K562 (cell line): ENCODE results near the gene TBC1D12. TPM values are rescaled to one million over a fixed set of nuclear protein-coding genes. Genes with fewer than 3 reads are reported as not detected.

Experiments used
- ATAC-seq: fragments of 200-7000 bp; cut with Tn5 transposase; 3 replicates; pipeline ENCODE4 v1.9.1; 2020; ENCODE audit warnings: moderate library complexity
- BruUV-seq: library from RNA; stranded (reverse); fragments of 400-500 nt; replicated peaks from 2 replicates; lab custom pipeline; 2021; lab: Mats Ljungman, UMichigan
- CTCF ChIA-PET: fragments of 300-600 bp; formaldehyde crosslinking; extraction: SDS; loops from one replicate; lab custom pipeline; 2021; ENCODE audit warnings: low intra/inter-chr PET ratio; lab: Yijun Ruan, JAX
- POLR2A ChIA-PET: fragments of 300-600, 350-650 bp; sonication (Branson Sonifier 250); formaldehyde crosslinking; extraction: SDS; loops from one replicate; lab custom pipeline; 2021; ENCODE audit warnings: antibody characterized with exemption, inconsistent platforms; lab: Yijun Ruan, JAX
- DNase-seq, 4 experiments: peaks; one replicate each; pipeline versions ENCODE4 v3.0.0 to v3.0.0-alpha.2; 2011 to 2018; ENCODE audit warnings: low spot score in 3 of 4, mixed read lengths in 3 of 4; ENCODE audit errors: extremely low read depth in 1 of 4
- FAIRE-seq: peaks from 2 replicates; lab custom pipeline; 2011; peaks lifted over from hg19 to GRCh38; lab: Jason Lieb, UNC
- H2AFZ ChIP-seq: 2 replicates; pipeline ENCODE4 v1.6.0; 2011; ENCODE audit warnings: low read depth, low read length, control low read depth, inconsistent platforms
- H3K27ac ChIP-seq: fragments of 200-600 bp; 3 replicates; pipeline ENCODE4 v1.8.0; 2011; ENCODE audit warnings: low read depth, mild to moderate bottlenecking, control low read depth, inconsistent platforms, low read length, moderate library complexity, mixed read lengths; ENCODE audit errors: extremely low read depth
- H3K27me3 ChIP-seq, 2 experiments: fragments of 300-600 bp in 1 of 2; 2 replicates in 1 of 2; 3 replicates in 1 of 2; pipeline versions ENCODE4 v1.6.0 to v1.8.0; 2011; ENCODE audit warnings: inconsistent platforms in 2 of 2, low read length in 2 of 2, mild to moderate bottlenecking in 1 of 2, mixed read lengths in 1 of 2, moderate library complexity in 1 of 2; ENCODE audit not compliant: control insufficient read depth in 2 of 2, insufficient read depth in 2 of 2
- H3K36me3 ChIP-seq: fragments of 300-600 bp; 3 replicates; pipeline ENCODE4 v1.8.0; 2011; ENCODE audit warnings: mild to moderate bottlenecking, low read length, inconsistent platforms; ENCODE audit not compliant: control insufficient read depth, insufficient read depth
- H3K4me1 ChIP-seq, 2 experiments: fragments of 200-600 bp in 1 of 2; replicated peaks in 1 of 2; 2 replicates in 1 of 2; 3 replicates in 1 of 2; pipeline versions ENCODE4 v1.5.1 to v1.8.0; 2011; ENCODE audit warnings: inconsistent platforms in 2 of 2, low read length in 2 of 2, mild to moderate bottlenecking in 1 of 2, mixed read lengths in 1 of 2, moderate library complexity in 1 of 2; ENCODE audit not compliant: control insufficient read depth in 2 of 2, insufficient read depth in 2 of 2
- H3K4me2 ChIP-seq: 2 replicates; pipeline ENCODE4 v1.6.1; 2011; ENCODE audit warnings: low read length, control low read depth, inconsistent platforms, mixed read lengths; ENCODE audit not compliant: insufficient read depth
- H3K4me3 ChIP-seq: fragments of 200-600 bp; sonication (generic), shearing (Covaris generic); 2 replicates; pipeline ENCODE4 v1.5.1; 2016; ENCODE audit warnings: control low read depth, inconsistent platforms
- H3K79me2 ChIP-seq: fragments of 200-600 bp; 3 replicates; pipeline ENCODE4 v1.8.0; 2011; ENCODE audit warnings: low read length, inconsistent platforms; ENCODE audit not compliant: control insufficient read depth, insufficient read depth
- H3K9ac ChIP-seq, 2 experiments: 2 replicates each; pipeline versions ENCODE4 v1.6.0 to v1.6.1; 2011; ENCODE audit warnings: low read depth in 2 of 2, low read length in 2 of 2, control low read depth in 1 of 2, inconsistent platforms in 1 of 2, mild to moderate bottlenecking in 1 of 2, mixed read lengths in 1 of 2; ENCODE audit not compliant: insufficient read depth in 1 of 2
- H3K9me1 ChIP-seq: one replicate; pipeline ENCODE4 v1.6.0; 2011; ENCODE audit warnings: inconsistent platforms, mild to moderate bottlenecking, low read length, moderate library complexity; ENCODE audit not compliant: control insufficient read depth, insufficient read depth
- H3K9me3 ChIP-seq: replicated peaks from 2 replicates; pipeline ENCODE4 v1.5.1; 2011; ENCODE audit warnings: low read depth, low read length, inconsistent platforms; ENCODE audit not compliant: control insufficient read depth, insufficient read depth
- H4K20me1 ChIP-seq: replicated peaks from 2 replicates; pipeline ENCODE4 v1.6.1; 2011; ENCODE audit warnings: low read length, inconsistent platforms, mixed read lengths; ENCODE audit not compliant: control insufficient read depth, insufficient read depth
- WGBS: fragments of 100-300 bp; shearing (Covaris generic); methylation state at CpG from one replicate; pipeline ENCODE4 v1.1.6; 2016; ENCODE audit warnings: low coverage, mixed read lengths; ENCODE audit not compliant: insufficient coverage; ENCODE audit errors: missing lambda C conversion rate; 5-methylcytosine and 5-hydroxymethylcytosine counted together
- in situ Hi-C: fragments of 300-500 bp; cut with MboI; formaldehyde crosslinking; loops from 4 replicates; pipeline ENCODE4 v1.15.0; 2018; ENCODE audit warnings: inconsistent platforms, mixed read lengths
- intact Hi-C: fragments of 100-400 bp; cut with micrococcal nuclease; formaldehyde crosslinking; loops from 2 replicates; pipeline ENCODE4 v1.14.2; 2022
- polyA plus RNA-seq, 8 experiments: library from polyadenylated mRNA; depleted of rRNA in 4 of 8; stranded (reverse) in 5 of 8; unstranded in 3 of 8; fragments of >200 nt; fragmentation: Nextera tagmentation in 2 of 8; fragmentation: Illumina TruSeq in 1 of 8; extraction: Ambion mirVana in 2 of 8; extraction: Trizol in 1 of 8; gene quantifications; 2 replicates each; pipeline versions ENCODE4 v1.2.1 to v1.2.3, GENCODE V29; 2011 to 2014; ENCODE audit warnings: inconsistent platforms in 1 of 8, missing spikeins in 1 of 8
- total RNA-seq, 7 experiments: library from RNA; depleted of rRNA in 6 of 7; stranded (reverse); fragments of >200 nt in 6 of 7; fragmentation: Illumina TruSeq in 2 of 7; extraction: Trizol in 2 of 7; gene quantifications; 2 replicates each; pipeline versions ENCODE4 v1.2.1 to v1.2.3, GENCODE V29; 2011 to 2021; ENCODE audit warnings: low replicate concordance in 1 of 7
- TF ChIP-seq, protein P1 (sequence below): IDR thresholded peaks from 2 replicates; pipeline ENCODE4 v1.6.1; 2014; ENCODE audit warnings: antibody characterized with exemption
- TF ChIP-seq, protein P2 (sequence below): fragments of 450-650 bp; IDR thresholded peaks from 2 replicates; pipeline ENCODE4 v1.6.1; 2017; ENCODE audit warnings: antibody characterized with exemption
- TF ChIP-seq, protein P3 (sequence below): fragments of 250-450 bp; sonication (Bioruptor Pico); IDR thresholded peaks from 2 replicates; pipeline ENCODE4 v1.8.0; 2021; ENCODE audit warnings: mild to moderate bottlenecking, moderate library complexity
- TF ChIP-seq, protein P4 (sequence below): fragments of 250-450 bp; sonication (Bioruptor Pico); IDR thresholded peaks from 2 replicates; pipeline ENCODE4 v1.4.0; 2020; ENCODE audit warnings: mild to moderate bottlenecking, moderate library complexity
- TF ChIP-seq, protein P5 (sequence below), 3 experiments: fragments of 200-800 bp in 1 of 3; fragments of 250-450 bp in 1 of 3; fragments of 450-650 bp in 1 of 3; sonication (Bioruptor Pico) in 1 of 3; sonication (Bioruptor generic) in 1 of 3; formaldehyde crosslinking in 1 of 3; IDR thresholded peaks; 2 replicates each; pipeline versions ENCODE4 v1.6.1 to v1.8.0; 2016 to 2022; ENCODE audit warnings: mild to moderate bottlenecking in 2 of 3, missing genetic modification characterization in 2 of 3, missing compliant biosample characterization in 1 of 3, moderate library complexity in 1 of 3
- TF ChIP-seq, protein P6 (sequence below): sonication (generic); formaldehyde crosslinking; IDR thresholded peaks from 2 replicates; pipeline ENCODE4 v1.8.0; 2023; ENCODE audit warnings: mild to moderate bottlenecking, missing genetic modification reagents

Gene TBC1D12
- total and polyA plus RNA-seq, 9 of the 15 experiments (the other 6 are each of a cell fraction or from before 2014, with no cell fraction given): 2.1 to 6.7 (median 3.9) TPM

DNA sequence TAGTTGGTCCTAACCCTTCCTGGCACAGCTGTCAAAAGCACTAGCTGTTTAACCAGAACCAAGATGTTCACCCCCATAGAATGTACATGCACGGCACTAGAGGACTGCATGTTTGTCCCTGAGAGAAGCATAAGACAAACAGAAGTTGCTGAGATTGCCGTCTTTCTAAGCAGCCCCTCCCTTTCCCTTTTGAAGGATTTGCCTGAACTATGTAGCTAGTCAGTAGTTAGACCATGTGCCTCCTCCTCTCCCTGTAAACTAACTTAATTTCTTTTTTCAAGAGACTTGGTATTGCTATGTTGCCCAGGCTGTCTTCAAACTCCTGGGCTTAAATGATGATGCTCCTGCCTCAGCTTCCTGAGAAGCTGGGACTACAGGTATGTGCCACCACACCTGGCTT lies 40.7 kb downstream of the TBC1D12 start:
- no peaks in the 10 kb centered on the region for H3K9me1 ChIP-seq
- BruUV-seq: no TSS peak
- no peak for ATAC-seq
- DNase-seq: no peak
- no peaks in the 10 kb centered on the region; the same call in 2 of the 3 replicates for H3K79me2 ChIP-seq
- H3K9me3 ChIP-seq: no peaks in the 10 kb centered on the region
- H3K4me1 ChIP-seq: no peaks in the 10 kb centered on the region
- no peak overlapping the region for H3K4me3 ChIP-seq
- ChIA-PET CTCF (interaction anchor here (1.9 kb wide), 1 partner anchor 163 kb away, joined by 13 read pairs; no protein-coding TSS in a partner anchor), POLR2A (no interaction called here)
- no peaks in the 10 kb centered on the region for H3K27me3 ChIP-seq
- in situ Hi-C loops (no loop called here), intact Hi-C loops (loop anchor here (5.0 kb wide), 1 partner anchor 81 kb away; the partner anchor contains the start of gene NOC3L)
- no peak overlapping the region for H3K4me2 ChIP-seq
- WGBS: 55% methylated on average over 1 of the region's 2 CpGs
- H3K27ac ChIP-seq: no peak overlapping the region
- no peak overlapping the region for H3K9ac ChIP-seq
- no peak for FAIRE-seq
- H2AFZ ChIP-seq: no peak overlapping the region
- H4K20me1 ChIP-seq: no peaks in the 10 kb centered on the region
- 0 out of 3 replicates have a peak, but pooled peaks cover 4% of the 10 kb centered on the region for H3K36me3 ChIP-seq
- TF ChIP-seq, protein P1, sequence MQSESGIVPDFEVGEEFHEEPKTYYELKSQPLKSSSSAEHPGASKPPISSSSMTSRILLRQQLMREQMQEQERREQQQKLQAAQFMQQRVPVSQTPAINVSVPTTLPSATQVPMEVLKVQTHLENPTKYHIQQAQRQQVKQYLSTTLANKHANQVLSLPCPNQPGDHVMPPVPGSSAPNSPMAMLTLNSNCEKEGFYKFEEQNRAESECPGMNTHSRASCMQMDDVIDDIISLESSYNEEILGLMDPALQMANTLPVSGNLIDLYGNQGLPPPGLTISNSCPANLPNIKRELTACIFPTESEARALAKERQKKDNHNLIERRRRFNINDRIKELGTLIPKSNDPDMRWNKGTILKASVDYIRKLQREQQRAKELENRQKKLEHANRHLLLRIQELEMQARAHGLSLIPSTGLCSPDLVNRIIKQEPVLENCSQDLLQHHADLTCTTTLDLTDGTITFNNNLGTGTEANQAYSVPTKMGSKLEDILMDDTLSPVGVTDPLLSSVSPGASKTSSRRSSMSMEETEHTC: no peak
- TF ChIP-seq, protein P2, sequence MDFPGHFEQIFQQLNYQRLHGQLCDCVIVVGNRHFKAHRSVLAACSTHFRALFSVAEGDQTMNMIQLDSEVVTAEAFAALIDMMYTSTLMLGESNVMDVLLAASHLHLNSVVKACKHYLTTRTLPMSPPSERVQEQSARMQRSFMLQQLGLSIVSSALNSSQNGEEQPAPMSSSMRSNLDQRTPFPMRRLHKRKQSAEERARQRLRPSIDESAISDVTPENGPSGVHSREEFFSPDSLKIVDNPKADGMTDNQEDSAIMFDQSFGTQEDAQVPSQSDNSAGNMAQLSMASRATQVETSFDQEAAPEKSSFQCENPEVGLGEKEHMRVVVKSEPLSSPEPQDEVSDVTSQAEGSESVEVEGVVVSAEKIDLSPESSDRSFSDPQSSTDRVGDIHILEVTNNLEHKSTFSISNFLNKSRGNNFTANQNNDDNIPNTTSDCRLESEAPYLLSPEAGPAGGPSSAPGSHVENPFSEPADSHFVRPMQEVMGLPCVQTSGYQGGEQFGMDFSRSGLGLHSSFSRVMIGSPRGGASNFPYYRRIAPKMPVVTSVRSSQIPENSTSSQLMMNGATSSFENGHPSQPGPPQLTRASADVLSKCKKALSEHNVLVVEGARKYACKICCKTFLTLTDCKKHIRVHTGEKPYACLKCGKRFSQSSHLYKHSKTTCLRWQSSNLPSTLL: no peak
- TF ChIP-seq, protein P3, sequence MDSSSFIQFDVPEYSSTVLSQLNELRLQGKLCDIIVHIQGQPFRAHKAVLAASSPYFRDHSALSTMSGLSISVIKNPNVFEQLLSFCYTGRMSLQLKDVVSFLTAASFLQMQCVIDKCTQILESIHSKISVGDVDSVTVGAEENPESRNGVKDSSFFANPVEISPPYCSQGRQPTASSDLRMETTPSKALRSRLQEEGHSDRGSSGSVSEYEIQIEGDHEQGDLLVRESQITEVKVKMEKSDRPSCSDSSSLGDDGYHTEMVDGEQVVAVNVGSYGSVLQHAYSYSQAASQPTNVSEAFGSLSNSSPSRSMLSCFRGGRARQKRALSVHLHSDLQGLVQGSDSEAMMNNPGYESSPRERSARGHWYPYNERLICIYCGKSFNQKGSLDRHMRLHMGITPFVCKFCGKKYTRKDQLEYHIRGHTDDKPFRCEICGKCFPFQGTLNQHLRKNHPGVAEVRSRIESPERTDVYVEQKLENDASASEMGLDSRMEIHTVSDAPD (CRISPR knock-in tag): no peak
- TF ChIP-seq, protein P4, sequence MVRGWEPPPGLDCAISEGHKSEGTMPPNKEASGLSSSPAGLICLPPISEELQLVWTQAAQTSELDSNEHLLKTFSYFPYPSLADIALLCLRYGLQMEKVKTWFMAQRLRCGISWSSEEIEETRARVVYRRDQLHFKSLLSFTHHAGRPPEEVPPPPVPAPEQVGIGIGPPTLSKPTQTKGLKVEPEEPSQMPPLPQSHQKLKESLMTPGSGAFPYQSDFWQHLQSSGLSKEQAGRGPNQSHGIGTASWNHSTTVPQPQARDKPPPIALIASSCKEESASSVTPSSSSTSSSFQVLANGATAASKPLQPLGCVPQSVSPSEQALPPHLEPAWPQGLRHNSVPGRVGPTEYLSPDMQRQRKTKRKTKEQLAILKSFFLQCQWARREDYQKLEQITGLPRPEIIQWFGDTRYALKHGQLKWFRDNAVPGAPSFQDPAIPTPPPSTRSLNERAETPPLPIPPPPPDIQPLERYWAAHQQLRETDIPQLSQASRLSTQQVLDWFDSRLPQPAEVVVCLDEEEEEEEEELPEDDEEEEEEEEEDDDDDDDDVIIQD (CRISPR knock-in tag): no peak
- TF ChIP-seq, protein P5, sequence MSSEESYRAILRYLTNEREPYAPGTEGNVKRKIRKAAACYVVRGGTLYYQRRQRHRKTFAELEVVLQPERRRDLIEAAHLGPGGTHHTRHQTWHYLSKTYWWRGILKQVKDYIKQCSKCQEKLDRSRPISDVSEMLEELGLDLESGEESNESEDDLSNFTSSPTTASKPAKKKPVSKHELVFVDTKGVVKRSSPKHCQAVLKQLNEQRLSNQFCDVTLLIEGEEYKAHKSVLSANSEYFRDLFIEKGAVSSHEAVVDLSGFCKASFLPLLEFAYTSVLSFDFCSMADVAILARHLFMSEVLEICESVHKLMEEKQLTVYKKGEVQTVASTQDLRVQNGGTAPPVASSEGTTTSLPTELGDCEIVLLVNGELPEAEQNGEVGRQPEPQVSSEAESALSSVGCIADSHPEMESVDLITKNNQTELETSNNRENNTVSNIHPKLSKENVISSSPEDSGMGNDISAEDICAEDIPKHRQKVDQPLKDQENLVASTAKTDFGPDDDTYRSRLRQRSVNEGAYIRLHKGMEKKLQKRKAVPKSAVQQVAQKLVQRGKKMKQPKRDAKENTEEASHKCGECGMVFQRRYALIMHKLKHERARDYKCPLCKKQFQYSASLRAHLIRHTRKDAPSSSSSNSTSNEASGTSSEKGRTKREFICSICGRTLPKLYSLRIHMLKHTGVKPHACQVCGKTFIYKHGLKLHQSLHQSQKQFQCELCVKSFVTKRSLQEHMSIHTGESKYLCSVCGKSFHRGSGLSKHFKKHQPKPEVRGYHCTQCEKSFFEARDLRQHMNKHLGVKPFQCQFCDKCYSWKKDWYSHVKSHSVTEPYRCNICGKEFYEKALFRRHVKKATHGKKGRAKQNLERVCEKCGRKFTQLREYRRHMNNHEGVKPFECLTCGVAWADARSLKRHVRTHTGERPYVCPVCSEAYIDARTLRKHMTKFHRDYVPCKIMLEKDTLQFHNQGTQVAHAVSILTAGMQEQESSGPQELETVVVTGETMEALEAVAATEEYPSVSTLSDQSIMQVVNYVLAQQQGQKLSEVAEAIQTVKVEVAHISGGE (CRISPR knock-in tag; IDR thresholded peaks at IDR 0.05): no peak
- TF ChIP-seq, protein P6, sequence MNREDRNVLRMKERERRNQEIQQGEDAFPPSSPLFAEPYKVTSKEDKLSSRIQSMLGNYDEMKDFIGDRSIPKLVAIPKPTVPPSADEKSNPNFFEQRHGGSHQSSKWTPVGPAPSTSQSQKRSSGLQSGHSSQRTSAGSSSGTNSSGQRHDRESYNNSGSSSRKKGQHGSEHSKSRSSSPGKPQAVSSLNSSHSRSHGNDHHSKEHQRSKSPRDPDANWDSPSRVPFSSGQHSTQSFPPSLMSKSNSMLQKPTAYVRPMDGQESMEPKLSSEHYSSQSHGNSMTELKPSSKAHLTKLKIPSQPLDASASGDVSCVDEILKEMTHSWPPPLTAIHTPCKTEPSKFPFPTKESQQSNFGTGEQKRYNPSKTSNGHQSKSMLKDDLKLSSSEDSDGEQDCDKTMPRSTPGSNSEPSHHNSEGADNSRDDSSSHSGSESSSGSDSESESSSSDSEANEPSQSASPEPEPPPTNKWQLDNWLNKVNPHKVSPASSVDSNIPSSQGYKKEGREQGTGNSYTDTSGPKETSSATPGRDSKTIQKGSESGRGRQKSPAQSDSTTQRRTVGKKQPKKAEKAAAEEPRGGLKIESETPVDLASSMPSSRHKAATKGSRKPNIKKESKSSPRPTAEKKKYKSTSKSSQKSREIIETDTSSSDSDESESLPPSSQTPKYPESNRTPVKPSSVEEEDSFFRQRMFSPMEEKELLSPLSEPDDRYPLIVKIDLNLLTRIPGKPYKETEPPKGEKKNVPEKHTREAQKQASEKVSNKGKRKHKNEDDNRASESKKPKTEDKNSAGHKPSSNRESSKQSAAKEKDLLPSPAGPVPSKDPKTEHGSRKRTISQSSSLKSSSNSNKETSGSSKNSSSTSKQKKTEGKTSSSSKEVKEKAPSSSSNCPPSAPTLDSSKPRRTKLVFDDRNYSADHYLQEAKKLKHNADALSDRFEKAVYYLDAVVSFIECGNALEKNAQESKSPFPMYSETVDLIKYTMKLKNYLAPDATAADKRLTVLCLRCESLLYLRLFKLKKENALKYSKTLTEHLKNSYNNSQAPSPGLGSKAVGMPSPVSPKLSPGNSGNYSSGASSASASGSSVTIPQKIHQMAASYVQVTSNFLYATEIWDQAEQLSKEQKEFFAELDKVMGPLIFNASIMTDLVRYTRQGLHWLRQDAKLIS (CRISPR knock-in tag): no peak
